Activated T-cell treated with anti-CD3 and anti-CD28 coated beads, Interleukin-2, amount 50 U/mL, for 48 hours (primary cell): ENCODE measurements around the gene MYBL2.
"Not testable (repeated sequence)": the region's sequence is repeated elsewhere in the genome, so short reads cannot be mapped to it uniquely, and the experiment has no call there.

Experiments
- DNase-seq, 2 experiments: peaks; one replicate each; pipeline ENCODE4 v3.0.0-alpha.2; 2020

MYBL2 gene

DNA sequence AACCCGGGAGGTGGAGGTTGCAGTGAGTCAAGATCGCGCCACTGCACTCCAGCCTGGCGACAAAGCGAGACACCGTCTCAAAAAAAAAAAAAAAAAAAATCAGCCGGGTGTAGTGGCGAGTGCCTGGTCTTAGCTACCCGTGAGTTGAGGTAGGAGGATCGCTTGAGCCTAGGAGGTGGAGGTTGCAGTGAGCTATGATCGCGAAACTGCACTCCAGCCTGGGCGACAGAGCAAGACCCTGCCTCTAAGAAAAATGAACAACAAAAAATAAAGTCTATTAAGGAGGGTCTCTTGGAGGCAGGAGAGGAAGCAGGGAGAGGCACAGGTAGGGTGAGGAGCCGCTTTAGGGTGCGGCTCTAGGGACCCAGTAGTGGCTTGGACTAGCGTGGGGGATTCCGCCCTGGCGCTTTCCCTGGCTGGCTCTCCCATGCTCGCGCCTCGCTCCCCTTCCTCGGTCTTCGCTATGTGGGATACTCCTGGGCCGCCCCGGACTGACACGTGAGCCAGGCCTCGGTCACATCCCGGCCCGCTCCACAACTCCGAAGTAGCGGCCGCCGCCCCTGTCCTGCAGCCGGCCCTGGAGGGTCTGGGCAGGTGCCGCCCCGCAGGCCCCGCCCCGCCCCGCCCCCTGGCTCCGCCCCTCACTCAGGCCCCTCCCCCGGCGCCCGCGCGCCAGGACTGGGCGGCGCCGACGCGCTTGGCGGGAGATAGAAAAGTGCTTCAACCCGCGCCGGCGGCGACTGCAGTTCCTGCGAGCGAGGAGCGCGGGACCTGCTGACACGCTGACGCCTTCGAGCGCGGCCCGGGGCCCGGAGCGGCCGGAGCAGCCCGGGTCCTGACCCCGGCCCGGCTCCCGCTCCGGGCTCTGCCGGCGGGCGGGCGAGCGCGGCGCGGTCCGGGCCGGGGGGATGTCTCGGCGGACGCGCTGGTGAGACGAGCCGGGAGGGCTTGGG lies at the start of gene MYBL2:
Gene MYBL2, plus strand, starts transcription at position 739 of the 953 bp plus-strand sequence. Its CDS starts 170 bp downstream, at position 909.
- peak; percentile 82 to 85 for DNase-seq

DNA sequence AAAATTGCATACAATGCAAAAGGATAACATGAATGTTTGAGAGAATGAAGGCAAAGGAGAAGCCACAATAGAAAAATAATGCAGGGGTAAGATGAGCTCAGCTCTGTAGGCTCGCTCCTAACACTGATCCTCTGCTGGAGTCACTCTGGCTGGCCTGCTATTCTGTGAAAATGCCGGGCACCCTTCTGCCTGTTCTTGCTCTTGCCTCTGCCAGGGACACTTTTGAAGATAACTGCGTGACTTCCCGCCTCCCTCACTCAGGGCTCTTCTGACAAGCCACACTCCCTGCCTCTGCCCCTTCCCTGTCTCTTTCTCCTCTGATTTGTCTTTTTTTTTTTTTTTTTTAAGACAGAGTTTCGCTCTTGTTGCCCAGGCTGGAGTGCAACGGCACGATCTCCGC lies 35.3 kb upstream of the MYBL2 start:
- DNase-seq: no peak

DNA sequence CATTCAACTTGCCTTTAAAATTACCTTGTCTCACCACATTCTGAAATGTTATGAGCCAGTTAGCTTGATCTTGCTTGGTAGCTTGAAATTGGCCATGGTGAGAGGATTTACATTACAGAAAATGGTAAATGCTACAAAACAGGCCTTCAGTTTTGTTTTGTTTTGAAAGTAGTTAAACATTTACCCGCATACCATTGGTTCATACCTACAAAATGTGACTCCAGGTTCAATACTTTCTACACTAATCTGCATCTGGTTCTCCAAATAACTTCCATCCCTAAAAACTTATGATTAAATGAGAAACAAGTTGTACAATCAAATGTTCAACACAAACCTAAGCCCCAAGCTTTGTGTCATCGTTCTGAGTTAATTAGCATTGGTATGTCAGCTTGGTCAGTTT lies 30.5 kb upstream of the MYBL2 start:
- no peak for DNase-seq

DNA sequence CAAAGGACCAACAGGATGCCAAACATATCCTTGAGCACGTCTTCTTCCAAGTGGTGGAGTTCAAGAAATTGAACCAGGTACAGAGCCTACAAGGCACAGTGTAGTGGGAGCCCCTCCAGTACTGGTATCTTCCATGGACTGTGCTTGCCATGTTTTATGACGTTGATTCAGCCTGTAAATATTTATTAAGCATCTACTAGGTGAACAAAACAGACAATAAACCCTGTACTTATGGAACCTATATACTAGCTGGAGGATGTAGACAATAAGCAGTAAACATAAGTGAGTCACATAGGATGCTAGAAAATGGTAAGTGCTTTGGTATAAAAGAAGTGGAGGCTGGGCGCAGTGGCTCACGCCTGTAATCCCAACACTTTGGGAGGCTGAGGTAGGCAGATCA lies 24.4 kb upstream of the MYBL2 start:
- no peak for DNase-seq

DNA sequence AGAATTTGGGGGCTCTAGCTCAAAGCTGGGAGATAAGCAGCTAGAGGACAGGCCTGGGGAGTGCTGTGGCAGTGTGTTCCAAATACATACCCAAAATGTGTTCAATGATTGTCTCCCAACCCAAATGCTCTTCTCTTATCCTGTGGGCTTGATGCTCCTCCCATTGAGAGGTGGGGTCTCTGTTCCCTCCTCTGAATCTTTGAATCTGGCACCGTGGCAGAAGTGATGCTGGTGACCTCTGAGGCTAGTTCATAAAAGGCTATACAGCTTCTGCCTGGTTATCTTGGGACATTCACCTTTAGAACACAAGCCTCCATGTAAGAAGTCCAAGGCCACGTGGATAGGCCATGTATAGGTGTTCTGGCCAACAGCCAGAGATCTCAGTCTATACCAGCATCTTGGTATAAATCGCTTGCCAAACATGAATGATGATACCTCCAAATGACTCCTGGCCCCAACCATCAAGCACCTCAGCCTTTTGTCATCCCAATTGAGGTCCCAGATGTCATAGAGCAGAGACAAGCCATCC lies 15.9 kb upstream of the MYBL2 start:
- no peak for DNase-seq

DNA sequence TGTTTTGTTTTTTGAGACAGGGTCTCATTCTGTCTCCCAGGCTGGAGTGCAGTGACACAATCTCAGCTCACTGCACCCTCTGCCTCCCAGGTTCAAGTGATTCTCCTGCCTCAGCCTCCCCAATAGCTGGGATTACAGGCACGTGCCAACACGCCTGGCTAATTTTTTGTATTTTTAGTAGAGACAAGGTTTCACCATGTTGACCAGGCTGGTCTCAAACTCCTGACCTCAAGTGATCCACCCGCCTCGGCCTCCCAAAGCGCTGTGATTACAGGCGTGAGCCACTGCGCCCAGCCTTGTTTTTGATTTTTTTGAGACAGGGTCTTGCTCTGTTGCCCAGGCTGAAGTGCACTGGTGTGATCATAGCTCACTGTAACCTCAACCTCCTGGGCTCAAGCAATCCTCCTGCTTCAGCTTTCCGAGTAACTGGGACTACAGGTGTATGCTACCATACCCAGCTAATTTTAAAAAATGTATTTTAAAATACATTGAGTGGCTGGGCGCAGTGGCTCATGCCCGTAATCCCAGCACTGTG lies 15.2 kb upstream of the MYBL2 start:
- not testable (repeated sequence) for DNase-seq

DNA sequence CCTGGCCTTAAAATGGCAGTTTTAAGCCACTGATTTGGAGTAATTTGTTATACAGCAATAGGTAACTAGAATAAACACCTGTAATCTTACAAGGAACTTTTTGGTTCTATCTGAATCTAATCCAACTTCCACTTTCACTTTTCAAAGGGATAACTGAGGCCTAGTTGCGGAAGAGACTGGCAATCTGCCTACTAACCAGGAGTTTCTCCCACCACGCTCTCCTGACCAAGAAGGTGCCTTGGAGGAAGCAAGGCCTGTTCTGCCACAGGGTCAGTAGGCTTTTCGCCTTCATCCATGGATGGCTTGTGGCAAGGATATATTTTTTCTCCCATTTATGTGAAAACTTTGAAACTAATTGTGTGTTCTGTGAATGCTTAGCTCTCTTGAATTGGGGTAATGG lies 12.9 kb upstream of the MYBL2 start:
- DNase-seq: no peak

DNA sequence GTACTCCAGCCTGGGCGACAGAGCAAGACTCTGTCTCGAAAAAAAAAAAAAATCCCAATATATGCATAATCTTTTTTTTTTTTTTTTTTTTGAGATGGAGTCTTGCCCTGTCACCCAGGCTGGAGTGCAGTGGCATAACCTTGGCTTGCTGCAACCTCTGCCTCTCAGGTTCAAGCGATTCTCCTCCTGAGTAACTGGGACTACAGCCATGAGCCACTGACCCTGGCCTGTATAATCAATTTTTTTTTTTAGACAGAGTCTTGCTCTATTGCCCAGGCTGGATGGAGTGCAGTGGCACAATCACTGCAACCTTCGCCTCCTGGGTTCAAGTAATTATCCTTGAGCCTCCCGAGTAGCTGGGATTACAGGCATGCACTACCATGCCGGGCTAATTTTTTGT lies 11.7 kb upstream of the MYBL2 start:
- not testable (repeated sequence) for DNase-seq

DNA sequence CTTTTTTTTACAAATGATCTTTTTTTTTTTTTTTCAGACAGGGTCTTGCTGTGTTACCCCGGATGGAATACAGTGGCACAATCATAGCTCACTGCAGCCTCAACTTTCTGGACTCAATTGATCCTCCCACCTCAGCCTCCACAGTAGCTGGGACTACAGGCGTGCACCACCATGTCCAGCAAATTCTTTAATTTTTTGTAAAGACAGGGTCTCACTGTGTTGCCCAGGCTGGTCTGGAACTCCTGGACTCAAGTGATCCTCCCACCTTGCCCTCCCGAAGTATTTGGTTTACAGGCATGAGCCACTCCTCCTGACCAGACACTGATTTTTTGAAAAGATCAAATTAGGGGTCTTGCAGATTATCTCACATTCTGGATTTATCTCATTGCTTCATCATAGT lies 11.0 kb upstream of the MYBL2 start:
- DNase-seq: no peak

DNA sequence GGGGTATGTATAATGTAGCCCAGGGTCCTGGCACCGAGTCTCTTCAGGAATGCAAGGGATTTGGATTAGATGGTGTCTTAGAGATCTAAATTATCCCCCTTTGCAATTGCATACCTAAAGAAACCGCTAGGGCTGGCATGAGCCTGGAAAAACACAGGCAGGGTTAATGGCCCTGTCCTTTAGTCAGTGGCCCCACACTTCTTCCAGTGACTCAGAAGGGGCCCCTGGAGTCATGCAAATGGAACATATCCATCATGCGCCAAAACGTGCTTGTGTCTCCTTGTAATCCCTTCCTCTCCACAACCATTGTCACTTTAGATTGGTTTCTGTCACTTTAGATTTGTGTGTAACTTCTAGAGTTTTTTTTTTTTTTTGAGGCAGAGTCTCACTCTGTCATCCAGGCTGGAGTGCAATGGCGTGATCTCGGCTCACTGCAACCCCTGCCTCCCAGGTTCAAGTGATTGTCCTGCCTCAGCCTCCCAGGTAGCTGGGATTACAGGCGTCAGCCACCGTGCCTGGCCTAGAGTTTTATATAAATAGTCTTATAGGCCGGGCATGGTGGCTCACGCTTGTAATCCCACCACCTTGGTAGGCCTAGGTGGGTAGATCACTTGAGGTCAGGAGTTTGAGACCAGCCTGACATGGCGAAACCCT lies 8.7 kb upstream of the MYBL2 start:
- DNase-seq: peak; percentile 69 to 72

DNA sequence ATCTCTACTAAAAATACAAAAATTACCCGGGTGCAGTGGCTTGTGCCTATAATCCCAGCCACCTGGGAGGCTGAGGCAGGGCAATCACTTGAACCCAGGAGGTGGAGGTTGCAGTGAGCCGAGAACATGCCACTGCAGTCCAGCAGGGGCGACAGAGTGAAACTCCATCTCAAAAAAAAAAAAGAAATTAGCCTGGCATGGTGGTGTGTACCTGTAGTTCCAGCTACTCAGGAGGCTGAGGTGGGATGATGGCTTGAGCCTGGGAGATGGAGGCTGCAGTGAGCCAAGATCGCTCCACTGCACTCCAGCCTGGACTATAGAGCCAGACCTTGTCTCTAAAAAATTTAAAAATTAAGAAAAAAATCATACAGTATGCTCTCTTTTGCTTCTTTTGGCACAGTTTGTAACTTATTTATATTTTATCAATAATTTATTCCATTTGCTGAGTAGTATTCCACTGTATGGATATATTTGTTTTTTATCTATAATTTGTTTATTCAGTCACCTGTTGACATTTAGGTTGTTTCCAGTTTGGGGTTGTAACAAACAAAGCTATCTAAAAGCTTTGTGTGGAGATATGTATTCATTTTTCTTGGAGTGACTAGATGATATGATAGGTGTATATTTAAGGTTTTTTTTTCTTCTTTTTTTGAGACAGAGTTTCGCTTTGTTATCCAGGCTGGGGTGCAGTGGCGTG lies 8.0 kb upstream of the MYBL2 start:
- DNase-seq: no peak

DNA sequence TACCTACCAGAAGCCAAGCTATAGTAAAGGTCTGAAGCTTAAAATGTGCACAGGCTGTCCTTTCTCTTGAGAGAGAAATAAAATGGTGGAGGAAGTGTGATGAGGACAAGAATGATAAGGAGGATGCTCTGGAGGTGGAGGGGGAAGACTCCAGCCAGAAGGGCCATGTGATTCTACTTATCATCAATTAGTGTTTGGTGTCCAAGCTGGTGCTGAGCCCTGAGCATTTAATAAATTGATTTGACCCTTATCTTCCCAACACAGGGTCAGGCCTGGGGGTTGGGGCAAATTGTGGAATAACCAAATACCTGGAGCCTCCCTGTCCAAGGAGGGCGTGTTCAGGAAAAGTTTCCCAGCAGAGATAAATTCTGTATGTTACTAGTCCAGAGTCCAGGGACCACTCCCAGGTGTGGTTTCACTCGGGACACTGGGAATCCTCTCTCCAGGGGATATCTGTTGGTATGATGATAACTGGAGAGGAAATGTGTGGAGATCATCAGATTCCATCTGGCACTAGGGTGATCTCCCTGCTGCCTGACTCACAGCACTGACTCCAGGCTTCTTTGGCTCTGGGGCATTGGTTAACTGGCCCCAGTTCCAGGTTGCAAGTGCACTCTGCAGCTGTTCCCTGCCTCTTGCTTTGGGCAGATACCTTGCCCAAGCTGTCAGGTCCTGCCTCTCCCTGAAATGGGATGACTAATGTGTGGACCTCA lies 3.8 kb upstream of the MYBL2 start:
- DNase-seq: no peak

DNA sequence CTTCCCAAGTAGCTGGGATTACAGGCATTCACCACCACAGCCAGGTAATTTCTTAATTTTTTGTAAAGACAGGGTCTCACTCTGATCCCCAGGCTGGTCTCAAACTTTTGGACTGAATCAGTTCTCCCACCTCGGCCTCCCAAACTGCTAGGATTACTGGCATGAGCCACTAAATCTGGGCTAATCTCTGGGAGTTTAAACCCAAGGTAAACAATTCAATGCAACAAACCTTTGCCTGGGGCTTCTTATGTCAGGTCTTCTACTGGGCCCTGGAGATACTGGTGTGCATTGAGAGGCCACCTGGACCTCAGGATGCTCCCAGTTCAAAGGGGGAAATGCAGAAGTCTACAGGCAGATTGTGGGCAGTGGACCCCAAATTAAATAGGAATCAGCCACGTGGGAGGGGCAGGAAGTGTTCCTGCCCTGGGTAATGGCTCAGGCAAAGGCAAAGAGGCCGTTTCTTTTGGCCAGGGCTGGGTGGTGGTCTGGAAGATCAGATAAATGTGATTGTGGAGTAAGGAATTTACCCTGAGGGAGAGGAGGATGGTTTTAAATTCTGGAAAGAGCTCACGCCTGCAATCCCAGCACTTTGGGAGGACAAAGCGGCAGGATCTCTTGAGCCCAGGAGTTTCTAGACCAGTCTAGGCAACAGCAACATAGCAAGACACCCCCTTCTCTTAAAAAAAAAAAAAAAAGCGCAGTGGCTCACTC lies 1.3 kb upstream of the MYBL2 start:
- no peak for DNase-seq

DNA sequence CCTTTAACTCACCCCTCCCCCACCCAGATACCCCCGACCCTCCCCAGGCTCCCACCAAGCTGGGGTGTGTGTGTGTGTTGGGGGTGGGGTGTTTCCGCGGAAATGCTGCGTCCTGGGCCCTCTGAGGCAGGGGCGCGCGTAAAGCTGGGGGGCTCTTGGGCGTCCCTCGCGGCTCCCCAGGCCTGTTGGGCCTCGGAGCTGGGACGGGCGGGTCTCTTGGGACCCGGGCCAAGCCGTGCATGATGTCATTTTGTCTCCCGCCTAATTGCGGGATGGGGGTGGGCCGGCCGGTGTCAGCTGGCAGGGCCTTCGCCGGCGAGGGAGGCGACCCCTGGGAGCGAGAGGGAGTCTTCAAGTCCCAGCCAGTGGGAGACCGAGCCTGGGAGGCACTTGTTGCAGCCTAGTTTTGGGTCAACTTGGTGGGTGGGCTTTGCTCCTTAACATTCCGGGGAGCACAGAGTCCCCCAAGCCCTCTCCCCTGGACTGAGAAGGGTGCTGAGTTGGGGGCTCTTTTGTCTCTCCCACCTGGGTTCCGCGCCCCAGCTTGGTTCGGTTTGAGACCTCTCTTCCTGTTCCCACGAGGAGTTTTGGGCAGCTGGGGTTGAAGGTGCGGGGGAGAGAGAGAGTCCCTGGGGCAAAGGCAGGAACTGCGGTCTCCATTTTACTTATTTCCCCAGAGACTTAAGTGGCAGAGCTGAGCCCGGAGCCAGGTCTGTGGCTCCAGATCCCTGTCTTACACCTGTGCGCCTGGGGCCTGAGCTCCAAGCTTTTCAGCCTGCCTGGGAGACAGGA lies 623 bp downstream of the MYBL2 start:
- DNase-seq: peak; percentile 43 to 54

DNA sequence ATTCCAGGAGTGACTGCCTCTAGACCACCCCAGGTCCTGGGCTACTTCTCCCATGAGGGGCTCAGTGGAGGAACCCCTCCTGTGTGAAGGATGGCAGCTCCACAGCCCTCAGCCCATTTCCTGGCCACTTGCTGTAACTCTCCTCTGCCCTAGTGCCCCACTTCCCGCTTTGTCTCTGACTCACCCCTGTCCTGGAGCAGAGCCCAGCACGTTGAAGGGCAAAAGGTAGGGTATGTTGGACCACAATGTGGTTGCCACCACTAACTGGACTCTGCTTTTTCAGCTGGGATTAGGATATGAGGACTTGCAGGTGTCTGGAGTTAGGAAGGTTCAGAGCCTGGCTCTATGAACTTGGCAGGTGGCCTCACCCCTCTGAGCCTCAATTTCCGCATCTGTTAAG lies 2.4 kb downstream of the MYBL2 start:
- DNase-seq: no peak

DNA sequence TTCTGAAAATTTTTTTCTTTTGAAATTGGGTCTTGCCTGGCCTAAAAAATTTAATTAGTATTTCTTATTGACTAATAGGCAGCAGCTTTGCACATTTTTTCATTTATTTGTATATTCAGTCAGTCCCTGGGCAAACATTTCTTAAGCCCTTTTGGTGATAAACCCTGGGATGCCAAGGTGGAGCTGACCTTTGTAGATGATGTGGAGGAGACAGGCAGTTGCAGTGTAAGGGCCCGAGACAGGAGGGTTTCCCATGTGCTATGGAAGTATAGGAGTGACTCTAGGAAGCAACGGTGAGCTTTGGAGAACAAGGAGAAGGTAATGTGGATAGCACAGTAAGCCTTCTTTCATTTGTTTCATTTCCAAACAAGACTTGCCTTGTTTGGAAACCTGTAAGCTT lies 3.5 kb downstream of the MYBL2 start:
- no peak for DNase-seq

DNA sequence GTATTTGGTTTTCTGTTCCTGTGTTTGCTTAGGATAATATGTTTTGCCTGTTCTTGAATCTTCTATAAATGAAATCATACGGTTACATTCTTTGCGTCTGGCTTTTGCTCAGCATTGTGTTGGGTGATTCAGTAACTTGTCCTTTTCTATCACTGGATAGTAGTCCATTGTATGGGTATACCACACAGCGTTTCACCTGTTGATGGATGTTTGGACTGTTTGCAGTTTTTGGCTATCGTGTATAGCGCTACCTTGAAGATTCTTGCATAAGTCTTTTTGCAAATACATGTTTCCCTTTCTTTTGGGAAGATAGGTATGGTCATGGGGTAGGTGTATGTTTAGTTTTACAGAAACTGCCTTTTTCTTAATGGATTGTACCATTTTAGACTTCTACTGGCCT lies 9.5 kb downstream of the MYBL2 start:
- no peak for DNase-seq

DNA sequence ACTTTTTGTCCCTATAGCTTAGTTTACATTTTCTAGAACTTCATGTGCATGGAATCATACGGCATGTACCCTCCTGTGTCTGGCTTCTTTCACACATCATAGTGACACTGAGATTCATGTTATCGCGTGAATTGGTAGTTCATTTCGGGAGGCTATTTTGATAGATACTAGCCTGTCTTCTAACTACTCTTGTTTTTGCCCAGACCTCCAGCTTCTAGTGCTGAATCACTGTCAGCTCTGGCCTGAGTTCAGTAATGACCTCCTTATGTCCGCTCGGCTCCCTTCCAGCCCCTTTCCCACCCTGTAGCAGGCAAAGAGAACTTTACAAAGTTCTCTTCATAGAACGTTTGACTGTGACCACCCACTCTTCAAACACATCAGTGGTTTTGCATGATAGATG lies 14.1 kb downstream of the MYBL2 start:
- no peak for DNase-seq

DNA sequence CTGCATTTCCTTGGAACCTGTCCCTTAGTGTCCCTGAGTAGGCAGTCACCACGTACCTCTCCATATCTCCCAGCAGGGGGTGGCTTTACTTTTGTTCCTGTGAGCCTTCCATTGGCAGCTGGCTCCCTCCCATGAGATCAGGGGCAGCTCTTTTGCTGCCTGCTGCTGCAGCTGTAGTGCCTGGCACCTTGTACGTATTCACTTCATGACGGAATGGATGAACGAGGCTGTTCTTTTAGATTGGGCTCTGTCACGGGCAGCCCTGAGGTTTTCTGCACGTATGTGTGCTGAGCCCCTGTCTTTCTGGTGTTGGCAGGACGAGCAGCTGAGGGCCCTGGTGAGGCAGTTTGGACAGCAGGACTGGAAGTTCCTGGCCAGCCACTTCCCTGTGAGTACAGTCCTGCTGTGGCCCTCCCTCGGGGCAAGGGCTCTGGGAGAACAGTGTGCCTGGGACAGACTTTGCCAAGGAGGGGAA lies 14.6 kb downstream of the MYBL2 start:
- DNase-seq: no peak

DNA sequence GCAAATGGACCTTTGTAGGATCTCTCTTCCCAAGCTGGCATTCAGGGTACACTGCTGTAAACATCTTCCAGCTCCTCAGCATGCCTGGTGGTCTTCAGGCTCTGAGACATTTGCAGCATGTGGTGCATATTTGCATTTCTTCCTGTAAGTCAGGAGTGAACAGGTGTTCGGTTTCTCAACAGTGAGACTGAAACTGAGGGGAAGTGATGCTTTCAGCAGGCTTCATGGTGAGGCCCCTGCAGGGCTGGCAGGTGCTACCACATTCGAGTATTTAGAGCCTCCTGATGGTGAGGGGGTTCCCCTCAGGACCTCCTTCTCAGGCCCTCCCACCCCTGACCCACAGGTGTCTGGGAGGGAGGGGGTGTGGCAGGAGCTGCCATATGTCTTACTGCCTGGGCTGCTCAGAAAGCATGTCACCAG lies 15.1 kb downstream of the MYBL2 start:
- DNase-seq: no peak

DNA sequence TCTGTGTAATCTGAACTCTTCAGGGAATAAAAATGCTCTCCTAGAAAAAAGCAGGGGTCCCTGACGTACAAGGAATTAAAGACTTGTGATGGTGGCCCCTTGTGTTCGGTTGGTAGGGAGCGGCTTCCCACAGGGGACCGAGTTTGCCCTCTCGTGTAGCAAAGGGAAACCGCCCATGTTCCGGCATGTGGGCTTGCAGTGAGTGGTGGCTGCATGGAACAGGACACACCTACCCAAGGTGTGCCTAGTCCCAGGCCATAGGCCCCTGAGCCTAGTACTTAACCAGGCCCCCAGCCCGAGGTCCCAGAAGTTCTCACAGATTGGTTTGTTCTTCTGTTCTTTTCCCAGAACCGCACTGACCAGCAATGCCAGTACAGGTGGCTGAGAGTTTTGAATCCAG lies 15.5 kb downstream of the MYBL2 start:
- DNase-seq: no peak
